Measurements from ENCODE around the gene RSPRY1.

- no peak for TF ChIP-seq POLR2AphosphoS5 (IDR thresholded peaks at IDR 0.05; ENCODE audit: insufficient read depth in 1 of 2, low read depth in 1 of 2)
- TF ChIP-seq CTCF (IDR thresholded peaks at IDR 0.05) = no peak
Measured at GRCh38 chr16:57203451-57203850, 17.3 kb downstream of the RSPRY1 start.
